ENCODE results near the gene VPS36.
"Not testable (repeated sequence)": the region's sequence is repeated elsewhere in the genome, so short reads cannot be mapped to it uniquely, and the experiment has no call there.

VPS36 gene

GRCh38 chr13:52373277-52373676 lies 77.2 kb downstream of the VPS36 start:
- not testable (repeated sequence) for DNase-seq

GRCh38 chr13:52371736-52372247 lies 78.6 kb downstream of the VPS36 start:
- DNase-seq: no peak

DNA sequence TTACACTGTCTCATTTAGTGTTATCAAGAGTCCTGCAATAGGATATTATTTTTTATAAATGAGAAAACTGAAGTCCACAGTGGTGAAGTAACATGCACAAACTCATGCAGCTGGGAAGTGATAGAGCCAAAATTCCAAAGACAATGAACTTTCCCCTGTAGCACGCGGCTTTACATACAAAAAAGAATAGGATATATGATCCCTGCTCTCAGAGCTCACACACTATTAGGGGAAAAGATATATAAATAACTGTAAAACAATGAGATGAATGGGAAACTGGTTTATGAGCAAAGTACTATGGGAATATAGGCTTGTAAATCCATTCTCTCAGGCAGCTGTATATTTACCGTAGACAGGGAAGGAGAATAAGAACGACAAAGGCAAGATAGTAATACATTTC lies 84.1 kb downstream of the VPS36 start:
- DNase-seq: no peak

All from inflammatory macrophage treated with lipopolysaccharide for 4 hours (primary cell).